Epithelial cell of proximal tubule (primary cell): ENCODE measurements around the gene PIK3CD. TPM values are rescaled to one million over a fixed set of nuclear protein-coding genes. Genes with fewer than 3 reads are reported as not detected.
"Not testable (repeated sequence)": the region's sequence is repeated elsewhere in the genome, so short reads cannot be mapped to it uniquely, and the experiment has no call there.

Source experiments
- DNase-seq: peaks from one replicate; pipeline ENCODE4 v3.0.0-alpha.2; 2011; ENCODE audit warnings: low read depth
- H3K4me3 ChIP-seq: 2 replicates; pipeline ENCODE4 v1.5.1; 2011; ENCODE audit warnings: low read depth, mild to moderate bottlenecking, low read length
- total RNA-seq: library from RNA; depleted of rRNA; stranded (reverse); fragments of >200 nt; gene quantifications from 2 replicates; pipeline ENCODE4 v1.2.3, GENCODE V29; 2015
- TF ChIP-seq, protein P1 (sequence below): conservative IDR thresholded peaks from 2 replicates; pipeline ENCODE4 v1.5.1; 2012; ENCODE audit warnings: low read depth, mild to moderate bottlenecking, low read length

The PIK3CD gene
- total RNA-seq, 1 donor from 2014 or later, result 24.5 TPM

DNA sequence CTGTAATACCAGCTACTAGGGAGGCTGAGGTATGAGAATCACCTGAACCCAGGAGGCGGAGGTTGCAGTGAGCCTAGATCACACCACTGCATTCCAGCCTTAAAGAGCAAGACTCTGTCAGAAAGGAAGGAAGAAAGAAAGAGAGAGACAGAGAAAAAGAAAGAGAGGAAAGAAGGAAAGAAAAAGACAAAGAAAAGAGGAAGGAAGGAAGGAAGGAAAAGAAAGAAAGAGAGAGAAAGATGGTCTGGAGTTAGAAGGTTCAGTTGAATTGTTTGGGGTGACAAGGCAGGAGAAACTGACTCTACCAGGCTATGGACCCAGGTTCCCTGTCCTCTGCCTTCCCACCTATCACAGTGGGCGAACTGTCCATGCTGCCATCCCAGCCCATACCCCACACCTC is 27.4 kb upstream of the PIK3CD start:
- H3K4me3 ChIP-seq, result no peak overlapping the region
- TF ChIP-seq, protein P1, sequence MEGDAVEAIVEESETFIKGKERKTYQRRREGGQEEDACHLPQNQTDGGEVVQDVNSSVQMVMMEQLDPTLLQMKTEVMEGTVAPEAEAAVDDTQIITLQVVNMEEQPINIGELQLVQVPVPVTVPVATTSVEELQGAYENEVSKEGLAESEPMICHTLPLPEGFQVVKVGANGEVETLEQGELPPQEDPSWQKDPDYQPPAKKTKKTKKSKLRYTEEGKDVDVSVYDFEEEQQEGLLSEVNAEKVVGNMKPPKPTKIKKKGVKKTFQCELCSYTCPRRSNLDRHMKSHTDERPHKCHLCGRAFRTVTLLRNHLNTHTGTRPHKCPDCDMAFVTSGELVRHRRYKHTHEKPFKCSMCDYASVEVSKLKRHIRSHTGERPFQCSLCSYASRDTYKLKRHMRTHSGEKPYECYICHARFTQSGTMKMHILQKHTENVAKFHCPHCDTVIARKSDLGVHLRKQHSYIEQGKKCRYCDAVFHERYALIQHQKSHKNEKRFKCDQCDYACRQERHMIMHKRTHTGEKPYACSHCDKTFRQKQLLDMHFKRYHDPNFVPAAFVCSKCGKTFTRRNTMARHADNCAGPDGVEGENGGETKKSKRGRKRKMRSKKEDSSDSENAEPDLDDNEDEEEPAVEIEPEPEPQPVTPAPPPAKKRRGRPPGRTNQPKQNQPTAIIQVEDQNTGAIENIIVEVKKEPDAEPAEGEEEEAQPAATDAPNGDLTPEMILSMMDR, result no peak
- DNase-seq, result no peak

DNA sequence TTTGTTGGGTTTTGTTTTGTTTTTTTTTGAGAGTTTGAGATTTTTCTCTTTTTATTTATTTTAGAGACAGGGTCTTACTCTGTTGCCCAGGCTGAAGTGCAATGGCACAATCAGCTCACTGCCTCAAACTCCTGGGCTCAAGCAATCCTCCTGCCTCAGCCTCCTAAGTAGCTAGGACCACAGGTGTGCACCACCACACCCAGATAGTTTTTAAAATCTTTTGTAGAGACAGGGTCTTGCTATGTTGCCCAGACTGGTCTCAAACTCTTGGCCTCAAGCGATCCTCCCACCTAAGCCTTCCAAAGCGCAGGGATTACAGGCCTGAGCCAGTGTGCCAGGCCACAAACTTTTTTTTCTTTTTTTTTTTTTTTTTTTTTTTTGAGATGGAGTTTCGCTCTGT is 26.5 kb upstream of the PIK3CD start:
- not testable (repeated sequence) for H3K4me3 ChIP-seq, DNase-seq

DNA sequence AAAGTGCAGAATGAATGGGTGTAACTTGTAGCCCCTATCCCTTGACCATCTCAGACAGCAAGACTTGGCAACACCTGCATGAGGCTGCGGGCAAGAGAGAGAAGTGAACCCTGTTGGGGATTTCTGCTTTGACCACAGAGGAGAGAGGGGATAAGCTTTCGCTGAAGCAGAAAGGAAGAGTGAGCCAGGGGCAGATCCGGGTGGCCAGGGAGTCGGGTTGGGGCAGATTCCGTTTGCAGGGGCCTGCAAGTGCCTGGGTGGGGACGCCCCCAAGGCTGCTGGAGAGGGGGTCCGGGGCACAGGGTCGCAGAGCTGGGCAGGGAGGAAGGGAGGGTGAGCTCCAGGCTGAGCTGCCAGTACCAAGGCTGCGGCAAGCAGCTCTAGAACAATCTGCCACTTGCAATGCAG is 25.3 kb upstream of the PIK3CD start:
- no peak overlapping the region for H3K4me3 ChIP-seq
- no peak for DNase-seq
- TF ChIP-seq, protein P1, result no peak

DNA sequence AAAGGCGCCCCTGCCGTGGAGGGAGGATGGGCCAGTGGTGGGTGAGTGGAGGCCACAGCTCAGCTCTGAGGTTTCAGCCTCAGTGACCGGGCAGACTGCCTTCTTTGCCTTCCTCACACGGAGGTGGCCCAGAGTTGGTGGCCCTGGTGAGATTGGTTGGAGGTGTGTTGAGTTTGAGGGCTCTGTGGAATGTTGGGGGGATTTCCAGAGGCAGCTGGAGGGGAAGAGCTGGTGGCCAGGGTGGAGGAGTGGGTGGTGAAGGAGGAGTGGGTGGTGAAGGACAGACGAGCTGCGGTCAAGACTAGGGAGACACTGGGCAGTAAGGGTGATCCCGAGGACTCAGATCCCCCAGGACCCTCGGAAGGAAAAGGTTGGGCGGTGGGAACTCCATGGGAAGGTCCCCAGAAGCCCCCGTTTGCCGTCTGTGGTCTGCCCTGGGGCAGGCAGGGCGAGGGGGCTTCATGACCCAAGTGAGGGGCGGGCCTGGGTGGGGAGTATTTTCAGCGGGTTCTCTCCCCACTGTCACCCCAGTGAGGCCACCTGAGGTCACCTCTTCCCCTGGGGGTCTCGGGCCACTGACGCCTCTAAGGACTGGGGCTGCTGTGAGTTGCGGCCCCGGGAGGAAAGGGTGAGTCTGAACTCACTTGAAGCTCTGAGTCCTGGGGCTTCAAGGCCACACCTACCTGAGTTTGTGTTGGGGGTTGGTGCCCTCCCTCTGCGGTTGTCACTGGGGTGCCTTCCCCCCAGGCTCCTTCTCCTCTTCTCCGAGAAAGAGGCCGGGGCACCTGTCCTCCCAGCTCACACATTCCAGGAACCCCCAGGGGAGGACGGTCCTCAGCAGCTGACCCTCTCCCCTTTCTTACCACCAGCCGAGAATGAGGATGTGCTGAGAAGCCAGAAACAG is 22.7 kb upstream of the PIK3CD start:
- H3K4me3 ChIP-seq, result no peak overlapping the region
- TF ChIP-seq, protein P1, result no peak
- no peak for DNase-seq

DNA sequence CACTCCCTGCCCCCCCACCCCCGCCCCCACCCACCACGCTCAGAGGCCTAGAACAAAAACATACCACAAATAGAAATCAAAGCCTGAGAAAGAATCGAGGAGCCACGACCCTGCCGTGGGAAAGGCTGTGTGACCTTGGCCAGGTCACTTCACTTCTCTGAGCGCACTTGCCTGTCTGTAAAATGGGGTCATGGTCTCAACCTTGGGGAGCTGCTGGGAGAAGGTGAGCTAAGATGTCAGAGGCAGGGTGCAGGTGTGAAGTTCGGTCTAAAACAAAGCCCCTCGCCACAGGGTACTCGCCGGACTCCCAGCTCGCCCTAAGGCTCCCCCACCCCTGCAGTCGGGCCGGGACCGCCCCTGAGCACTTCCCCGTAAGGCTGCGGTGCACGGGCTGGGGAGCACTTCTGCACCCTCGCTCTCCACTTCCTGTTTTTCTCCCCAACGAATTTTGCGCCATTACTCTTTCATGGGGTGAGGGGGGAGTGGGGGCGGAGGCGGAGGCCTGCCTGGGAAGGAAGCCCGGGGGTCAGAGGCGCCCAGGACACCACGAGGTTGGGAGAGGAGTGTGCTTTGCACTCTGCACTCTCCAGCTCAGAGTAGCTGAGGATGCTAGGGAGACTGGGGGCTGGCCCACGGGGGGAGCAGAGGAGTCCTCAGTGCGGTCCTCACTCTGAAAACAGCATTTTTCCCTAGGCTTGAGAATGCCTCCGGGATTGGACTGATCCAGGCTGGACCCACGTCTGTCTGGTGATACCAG is 21.9 kb upstream of the PIK3CD start:
- DNase-seq, result no peak
- no peak overlapping the region for H3K4me3 ChIP-seq
- TF ChIP-seq, protein P1, result no peak

DNA sequence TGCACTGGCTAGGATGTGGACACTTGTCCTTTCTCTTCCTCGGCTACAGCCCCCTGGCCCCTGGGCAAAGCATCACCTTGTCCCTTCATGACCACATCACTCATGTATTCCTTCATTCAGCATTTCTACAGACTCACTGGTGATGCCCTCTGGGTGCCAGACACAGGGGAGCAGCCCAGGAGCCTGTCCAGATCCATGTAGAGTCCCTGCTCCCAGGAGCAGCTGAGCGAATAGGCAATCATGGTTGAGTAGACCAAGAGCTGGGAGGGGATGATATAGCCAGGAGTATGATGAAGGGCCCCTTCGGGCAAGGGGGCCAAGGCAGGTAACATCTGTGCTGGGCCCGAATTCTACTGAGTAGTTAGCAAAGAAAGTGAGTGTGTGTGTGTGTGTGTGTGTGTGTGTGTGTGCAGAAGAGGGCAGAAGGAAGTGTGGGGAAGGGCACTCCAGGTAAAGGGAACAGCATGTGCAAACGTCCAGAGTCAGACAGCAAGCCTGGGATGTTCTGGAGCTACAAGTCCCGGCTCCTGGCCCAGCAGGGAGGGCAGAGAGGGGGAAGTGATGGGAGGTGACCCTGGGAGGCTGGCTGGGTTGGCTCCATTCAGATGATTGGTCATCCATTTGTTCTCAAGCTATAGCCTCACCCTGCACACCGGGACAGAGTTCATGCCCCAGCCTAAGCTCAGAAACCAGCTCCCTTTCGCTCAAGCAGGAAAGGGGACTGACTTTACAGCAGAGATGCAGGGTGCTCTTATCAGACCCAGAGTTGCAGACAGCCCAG is 21.0 kb upstream of the PIK3CD start:
- no peak for DNase-seq
- TF ChIP-seq, protein P1, result no peak
- no peak overlapping the region for H3K4me3 ChIP-seq

DNA sequence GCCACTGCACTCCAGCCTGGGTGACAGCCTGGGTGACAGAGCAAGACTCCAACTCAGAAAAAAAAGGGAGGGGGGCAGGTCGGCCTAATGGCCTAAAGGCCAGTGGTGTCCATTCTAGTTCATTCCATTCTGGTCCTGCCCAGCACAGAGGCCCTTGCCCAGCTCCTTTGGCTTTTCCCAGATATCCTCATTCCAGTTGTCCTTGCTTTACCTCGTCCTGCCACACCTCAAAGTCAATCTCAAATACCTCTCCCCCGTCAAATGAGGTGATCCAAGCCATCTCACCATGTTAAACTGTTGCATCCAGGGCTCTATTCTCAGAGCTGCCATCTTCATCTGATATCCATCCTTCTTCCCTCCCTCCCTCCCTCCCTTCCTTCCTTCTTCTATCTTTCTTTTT is 19.9 kb upstream of the PIK3CD start:
- H3K4me3 ChIP-seq, result no peak overlapping the region
- DNase-seq, result no peak
- TF ChIP-seq, protein P1, result no peak
